Measurements from ENCODE around the gene GCSAML.
A peak's percentile ranks its signal among the peaks of the same experiment; 100 is the strongest.

GCSAML gene

DNA sequence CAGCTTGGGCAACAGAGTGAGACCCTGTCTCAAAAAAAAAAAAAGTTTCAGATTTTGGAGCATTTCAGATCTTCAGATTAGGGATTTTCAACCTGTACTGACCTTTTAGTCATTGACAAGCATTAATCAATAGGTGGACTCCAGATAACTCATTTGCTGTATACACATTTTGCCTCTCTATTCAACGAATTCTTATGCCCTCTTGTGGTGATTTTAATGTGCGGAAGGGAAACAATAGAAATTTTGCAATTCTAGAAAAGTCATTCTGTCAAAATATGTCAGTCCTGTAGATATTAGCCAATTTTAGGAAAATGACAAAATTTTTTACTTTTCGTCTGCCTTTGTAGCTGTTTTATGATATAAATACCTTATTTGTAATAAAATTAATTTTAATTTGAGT lies 27.6 kb downstream of the GCSAML start:
- no peaks in the 10 kb centered on the region for H3K27me3 ChIP-seq (ENCODE audit: insufficient read depth, poor library complexity, severe bottlenecking)
- TF ChIP-seq CTCF (IDR thresholded peaks at IDR 0.05; ENCODE audit: insufficient read depth, low read length): peak; percentile 56
- no peak for TF ChIP-seq GABPA (IDR thresholded peaks at IDR 0.05; ENCODE audit: low read depth)
- TF ChIP-seq SPI1 (IDR thresholded peaks at IDR 0.05; ENCODE audit: borderline replicate concordance, low read depth): no peak
- no peak for TF ChIP-seq POLR2AphosphoS5 (IDR thresholded peaks at IDR 0.05; ENCODE audit: low read depth)
- TF ChIP-seq, protein P1, sequence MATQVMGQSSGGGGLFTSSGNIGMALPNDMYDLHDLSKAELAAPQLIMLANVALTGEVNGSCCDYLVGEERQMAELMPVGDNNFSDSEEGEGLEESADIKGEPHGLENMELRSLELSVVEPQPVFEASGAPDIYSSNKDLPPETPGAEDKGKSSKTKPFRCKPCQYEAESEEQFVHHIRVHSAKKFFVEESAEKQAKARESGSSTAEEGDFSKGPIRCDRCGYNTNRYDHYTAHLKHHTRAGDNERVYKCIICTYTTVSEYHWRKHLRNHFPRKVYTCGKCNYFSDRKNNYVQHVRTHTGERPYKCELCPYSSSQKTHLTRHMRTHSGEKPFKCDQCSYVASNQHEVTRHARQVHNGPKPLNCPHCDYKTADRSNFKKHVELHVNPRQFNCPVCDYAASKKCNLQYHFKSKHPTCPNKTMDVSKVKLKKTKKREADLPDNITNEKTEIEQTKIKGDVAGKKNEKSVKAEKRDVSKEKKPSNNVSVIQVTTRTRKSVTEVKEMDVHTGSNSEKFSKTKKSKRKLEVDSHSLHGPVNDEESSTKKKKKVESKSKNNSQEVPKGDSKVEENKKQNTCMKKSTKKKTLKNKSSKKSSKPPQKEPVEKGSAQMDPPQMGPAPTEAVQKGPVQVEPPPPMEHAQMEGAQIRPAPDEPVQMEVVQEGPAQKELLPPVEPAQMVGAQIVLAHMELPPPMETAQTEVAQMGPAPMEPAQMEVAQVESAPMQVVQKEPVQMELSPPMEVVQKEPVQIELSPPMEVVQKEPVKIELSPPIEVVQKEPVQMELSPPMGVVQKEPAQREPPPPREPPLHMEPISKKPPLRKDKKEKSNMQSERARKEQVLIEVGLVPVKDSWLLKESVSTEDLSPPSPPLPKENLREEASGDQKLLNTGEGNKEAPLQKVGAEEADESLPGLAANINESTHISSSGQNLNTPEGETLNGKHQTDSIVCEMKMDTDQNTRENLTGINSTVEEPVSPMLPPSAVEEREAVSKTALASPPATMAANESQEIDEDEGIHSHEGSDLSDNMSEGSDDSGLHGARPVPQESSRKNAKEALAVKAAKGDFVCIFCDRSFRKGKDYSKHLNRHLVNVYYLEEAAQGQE (IDR thresholded peaks at IDR 0.05; ENCODE audit: insufficient replicate concordance, low read depth): no peak
- no peak overlapping the region for H3K27ac ChIP-seq (replicated peaks)
- peak; percentile 11 to 34 for DNase-seq (ENCODE audit: low read depth in 1 of 2, low spot score in 1 of 2)
- no peak overlapping the region for H3K4me3 ChIP-seq (replicated peaks; ENCODE audit: insufficient read depth, low read length)

- Histone ChIP-seq H3K27me3 (ENCODE audit: insufficient read depth, poor library complexity, severe bottlenecking) (no peaks in the 10 kb centered on the region), H3K27ac (replicated peaks) (no peak overlapping the region), H3K4me3 (replicated peaks; ENCODE audit: insufficient read depth, low read length) (no peak overlapping the region)
- TF ChIP-seq GABPA (IDR thresholded peaks at IDR 0.05; ENCODE audit: low read depth): no peak
- TF ChIP-seq POLR2AphosphoS5 (IDR thresholded peaks at IDR 0.05; ENCODE audit: low read depth): no peak
- no peak for TF ChIP-seq SPI1 (IDR thresholded peaks at IDR 0.05; ENCODE audit: borderline replicate concordance, low read depth)
- DNase-seq (ENCODE audit: low read depth in 1 of 2, low spot score in 1 of 2): no peak
Observed at GRCh38 chr1:247578946-247579460, 30.1 kb downstream of the GCSAML start.

- DNase-seq (ENCODE audit: low read depth in 1 of 2, low spot score in 1 of 2): no peak
- Histone ChIP-seq H3K4me3 (replicated peaks; ENCODE audit: insufficient read depth, low read length) (no peak within 1 kb of the TSS), H3K27me3 (ENCODE audit: insufficient read depth, poor library complexity, severe bottlenecking) (no peaks in the 10 kb centered on the region), H3K27ac (replicated peaks) (no peak within 1 kb of the TSS)
- TF ChIP-seq SPI1 (IDR thresholded peaks at IDR 0.05; ENCODE audit: borderline replicate concordance, low read depth) (no peak), CTCF (IDR thresholded peaks at IDR 0.05; ENCODE audit: insufficient read depth, low read length) (no peak)
Observed at GRCh38 chr1:247588060-247588459, 39.1 kb downstream of the GCSAML start, which contains the start of gene OR2G2. OR2G2 (plus strand) TSS chr1:247588360; CDS start chr1:247588360, 0 bp downstream.

- DNase-seq (ENCODE audit: low read depth in 1 of 2, low spot score in 1 of 2): no peak
- Histone ChIP-seq H3K27me3 (ENCODE audit: insufficient read depth, poor library complexity, severe bottlenecking) (no peaks in the 10 kb centered on the region), H3K27ac (replicated peaks) (no peak within 1 kb of the TSS), H3K4me3 (replicated peaks; ENCODE audit: insufficient read depth, low read length) (no peak within 1 kb of the TSS)
- no peak for TF ChIP-seq POLR2AphosphoS5 (IDR thresholded peaks at IDR 0.05; ENCODE audit: low read depth)
Observed at GRCh38 chr1:247605286-247605685, 56.4 kb downstream of the GCSAML start, which contains the start of gene OR2G3. OR2G3 (plus strand) TSS chr1:247605586; CDS start chr1:247605586, 0 bp downstream.

DNA sequence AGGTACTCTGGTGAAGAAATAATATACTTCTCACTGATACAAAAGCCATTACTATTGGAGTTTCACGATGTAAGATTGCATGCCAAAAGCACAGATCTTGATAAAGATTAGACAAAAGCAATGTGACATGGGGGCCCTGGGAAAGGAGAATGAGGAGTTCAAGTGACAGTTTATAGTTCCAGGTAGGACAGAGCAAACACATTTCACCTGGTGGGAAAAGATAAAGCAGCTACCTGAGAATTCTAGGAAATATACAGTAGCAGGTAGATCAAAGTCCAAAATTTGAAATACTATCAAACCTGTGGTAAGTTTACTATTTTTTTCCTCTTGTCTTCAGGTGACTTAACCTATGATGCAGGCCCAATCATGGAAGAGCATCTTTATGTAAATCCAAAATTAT lies 64.5 kb downstream of the GCSAML start:
- no peak for TF ChIP-seq POLR2AphosphoS5 (IDR thresholded peaks at IDR 0.05; ENCODE audit: low read depth)
- H3K27ac ChIP-seq (replicated peaks): no peak overlapping the region
- H3K4me3 ChIP-seq (replicated peaks; ENCODE audit: insufficient read depth, low read length): no peak overlapping the region
- H3K27me3 ChIP-seq (ENCODE audit: insufficient read depth, poor library complexity, severe bottlenecking): no peaks in the 10 kb centered on the region
- no peak for DNase-seq (ENCODE audit: low read depth in 1 of 2, low spot score in 1 of 2)

- Histone ChIP-seq H3K27me3 (ENCODE audit: insufficient read depth, poor library complexity, severe bottlenecking) (no peaks in the 10 kb centered on the region), H3K4me3 (replicated peaks; ENCODE audit: insufficient read depth, low read length) (no peak overlapping the region), H3K27ac (replicated peaks) (no peak overlapping the region)
- no peak for TF ChIP-seq SPI1 (IDR thresholded peaks at IDR 0.05; ENCODE audit: borderline replicate concordance, low read depth)
- TF ChIP-seq POLR2AphosphoS5 (IDR thresholded peaks at IDR 0.05; ENCODE audit: low read depth): no peak
- TF ChIP-seq GABPA (IDR thresholded peaks at IDR 0.05; ENCODE audit: low read depth): no peak
- no peak for DNase-seq (ENCODE audit: low read depth in 1 of 2, low spot score in 1 of 2)
Observed at GRCh38 chr1:247614625-247615024, 65.7 kb downstream of the GCSAML start.

All from HL-60 (cell line).